Erythroblast (primary cell): ENCODE measurements around the gene BTBD16.

Experiments
- GATA1 ChIP-seq: IDR thresholded peaks from 2 replicates; pipeline ENCODE4 v1.6.1; 2011; ENCODE audit warnings: low read depth, mild to moderate bottlenecking, control low read depth, low read length, moderate library complexity
- POLR2A ChIP-seq: IDR thresholded peaks from 2 replicates; pipeline ENCODE4 v1.6.1; 2011; ENCODE audit warnings: mild to moderate bottlenecking, low read length

DNA sequence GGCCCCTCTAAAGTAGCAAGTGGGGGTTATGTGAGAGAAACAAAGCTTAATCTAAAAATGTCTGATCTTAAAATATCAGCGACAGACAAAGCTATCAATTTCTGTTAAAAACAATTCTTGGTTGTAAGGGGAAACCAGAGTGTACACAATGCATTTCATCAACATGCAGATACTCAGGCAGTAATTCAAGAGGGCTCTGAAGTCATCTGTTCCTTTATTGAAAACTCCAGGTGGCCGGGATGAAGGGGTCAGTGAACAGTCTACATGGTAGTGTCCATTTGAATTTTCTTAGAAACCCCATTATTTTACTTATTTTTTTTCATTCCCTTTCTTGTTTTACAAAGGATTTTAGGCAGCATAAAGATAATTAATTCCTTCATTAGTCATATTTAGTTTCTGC lies 36.7 kb upstream of the BTBD16 start:
- TF ChIP-seq POLR2A (no peak), GATA1 (no peak)
